ENCODE measurements around the gene LMNA. TPM values are rescaled to one million over a fixed set of nuclear protein-coding genes. Genes with fewer than 3 reads are reported as not detected.

The LMNA gene
- polyA plus RNA-seq, 1 donor, result 138 TPM

- H3K36me3 ChIP-seq (ENCODE audit: control insufficient read depth, insufficient read depth, low read length), result peaks cover 4% of the 10 kb centered on the region
- no peak overlapping the region for H3K4me3 ChIP-seq (ENCODE audit: low read length)
- H3K27me3 ChIP-seq (ENCODE audit: control insufficient read depth, insufficient read depth, low read length), result no peaks in the 10 kb centered on the region
- no CpG with 5 or more reads among the region's 2 CpGs for WGBS (ENCODE audit: insufficient coverage, low lambda C conversion rate)
- H3K9me3 ChIP-seq (ENCODE audit: control insufficient read depth, low read depth, low read length), result no peaks in the 10 kb centered on the region
- no peak overlapping the region for H3K27ac ChIP-seq (ENCODE audit: low read length)
- no peak for DNase-seq
- peaks cover 8% of the 10 kb centered on the region for H3K4me1 ChIP-seq (ENCODE audit: control insufficient read depth, insufficient read depth, low read length)
Observed at GRCh38 chr1:156091610-156092009, 22.9 kb upstream of the LMNA start.

- H3K9me3 ChIP-seq (ENCODE audit: control insufficient read depth, low read depth, low read length), result no peaks in the 10 kb centered on the region
- no peak overlapping the region for H3K27ac ChIP-seq (ENCODE audit: low read length)
- no peak for DNase-seq
- H3K36me3 ChIP-seq (ENCODE audit: control insufficient read depth, insufficient read depth, low read length), result peaks cover 4% of the 10 kb centered on the region
- WGBS (ENCODE audit: insufficient coverage, low lambda C conversion rate), result 100% methylated on average over 1 of the region's 3 CpGs
- no peak overlapping the region for H3K4me3 ChIP-seq (ENCODE audit: low read length)
- H3K4me1 ChIP-seq (ENCODE audit: control insufficient read depth, insufficient read depth, low read length), result peaks cover 25% of the 10 kb centered on the region
- no peaks in the 10 kb centered on the region for H3K27me3 ChIP-seq (ENCODE audit: control insufficient read depth, insufficient read depth, low read length)
Observed at GRCh38 chr1:156095906-156096508, 18.5 kb upstream of the LMNA start.

GRCh38 chr1:156096640-156097391, 17.7 kb upstream of the LMNA start:
- Histone ChIP-seq H3K27ac (ENCODE audit: low read length) (peak overlapping the region; percentile 40), H3K9me3 (ENCODE audit: control insufficient read depth, low read depth, low read length) (no peaks in the 10 kb centered on the region), H3K36me3 (ENCODE audit: control insufficient read depth, insufficient read depth, low read length) (peaks cover 4% of the 10 kb centered on the region), H3K4me1 (ENCODE audit: control insufficient read depth, insufficient read depth, low read length) (peaks cover 28% of the 10 kb centered on the region), H3K4me3 (ENCODE audit: low read length) (no peak overlapping the region), H3K27me3 (ENCODE audit: control insufficient read depth, insufficient read depth, low read length) (no peaks in the 10 kb centered on the region)
- no CpG with 5 or more reads among the region's 14 CpGs for WGBS (ENCODE audit: insufficient coverage, low lambda C conversion rate)
- peak; percentile 76 to 77 for DNase-seq

- no CpG with 5 or more reads among the region's 9 CpGs for WGBS (ENCODE audit: insufficient coverage, low lambda C conversion rate)
- no peak for DNase-seq
- no peaks in the 10 kb centered on the region for H3K9me3 ChIP-seq (ENCODE audit: control insufficient read depth, low read depth, low read length)
- H3K27me3 ChIP-seq (ENCODE audit: control insufficient read depth, insufficient read depth, low read length), result no peaks in the 10 kb centered on the region
- peaks cover 36% of the 10 kb centered on the region for H3K4me1 ChIP-seq (ENCODE audit: control insufficient read depth, insufficient read depth, low read length)
- H3K27ac ChIP-seq (ENCODE audit: low read length), result no peak overlapping the region
- peaks cover 4% of the 10 kb centered on the region for H3K36me3 ChIP-seq (ENCODE audit: control insufficient read depth, insufficient read depth, low read length)
- H3K4me3 ChIP-seq (ENCODE audit: low read length), result no peak overlapping the region
Observed at GRCh38 chr1:156097499-156098178, 16.9 kb upstream of the LMNA start.

GRCh38 chr1:156098784-156099183, 15.7 kb upstream of the LMNA start:
- H3K27ac ChIP-seq (ENCODE audit: low read length), result no peak overlapping the region
- H3K36me3 ChIP-seq (ENCODE audit: control insufficient read depth, insufficient read depth, low read length), result peaks cover 3% of the 10 kb centered on the region
- no peak overlapping the region for H3K4me3 ChIP-seq (ENCODE audit: low read length)
- no peaks in the 10 kb centered on the region for H3K9me3 ChIP-seq (ENCODE audit: control insufficient read depth, low read depth, low read length)
- H3K27me3 ChIP-seq (ENCODE audit: control insufficient read depth, insufficient read depth, low read length), result no peaks in the 10 kb centered on the region
- no CpG with 5 or more reads among the region's 2 CpGs for WGBS (ENCODE audit: insufficient coverage, low lambda C conversion rate)
- H3K4me1 ChIP-seq (ENCODE audit: control insufficient read depth, insufficient read depth, low read length), result peaks cover 47% of the 10 kb centered on the region
- DNase-seq, result no peak

- no peaks in the 10 kb centered on the region for H3K36me3 ChIP-seq (ENCODE audit: control insufficient read depth, insufficient read depth, low read length)
- H3K27ac ChIP-seq (ENCODE audit: low read length), result no peak overlapping the region
- H3K9me3 ChIP-seq (ENCODE audit: control insufficient read depth, low read depth, low read length), result no peaks in the 10 kb centered on the region
- H3K27me3 ChIP-seq (ENCODE audit: control insufficient read depth, insufficient read depth, low read length), result no peaks in the 10 kb centered on the region
- DNase-seq, result no peak
- no peak overlapping the region for H3K4me3 ChIP-seq (ENCODE audit: low read length)
- H3K4me1 ChIP-seq (ENCODE audit: control insufficient read depth, insufficient read depth, low read length), result peaks cover 52% of the 10 kb centered on the region
- no CpG with 5 or more reads among the region's 3 CpGs for WGBS (ENCODE audit: insufficient coverage, low lambda C conversion rate)
Observed at GRCh38 chr1:156099282-156099681, 15.2 kb upstream of the LMNA start.

- no peak for DNase-seq
- no peak overlapping the region for H3K4me3 ChIP-seq (ENCODE audit: low read length)
- no peaks in the 10 kb centered on the region for H3K27me3 ChIP-seq (ENCODE audit: control insufficient read depth, insufficient read depth, low read length)
- H3K9me3 ChIP-seq (ENCODE audit: control insufficient read depth, low read depth, low read length), result no peaks in the 10 kb centered on the region
- no CpG with 5 or more reads among the region's 4 CpGs for WGBS (ENCODE audit: insufficient coverage, low lambda C conversion rate)
- peaks cover 64% of the 10 kb centered on the region for H3K4me1 ChIP-seq (ENCODE audit: control insufficient read depth, insufficient read depth, low read length)
- no peaks in the 10 kb centered on the region for H3K36me3 ChIP-seq (ENCODE audit: control insufficient read depth, insufficient read depth, low read length)
- no peak overlapping the region for H3K27ac ChIP-seq (ENCODE audit: low read length)
Observed at GRCh38 chr1:156100205-156100995, 14.1 kb upstream of the LMNA start.

- H3K9me3 ChIP-seq (ENCODE audit: control insufficient read depth, low read depth, low read length), result no peaks in the 10 kb centered on the region
- no peaks in the 10 kb centered on the region for H3K27me3 ChIP-seq (ENCODE audit: control insufficient read depth, insufficient read depth, low read length)
- no peaks in the 10 kb centered on the region for H3K36me3 ChIP-seq (ENCODE audit: control insufficient read depth, insufficient read depth, low read length)
- no peak overlapping the region for H3K4me3 ChIP-seq (ENCODE audit: low read length)
- WGBS (ENCODE audit: insufficient coverage, low lambda C conversion rate), result no CpG with 5 or more reads among the region's 6 CpGs
- DNase-seq, result no peak
- no peak overlapping the region for H3K27ac ChIP-seq (ENCODE audit: low read length)
- peaks cover 64% of the 10 kb centered on the region for H3K4me1 ChIP-seq (ENCODE audit: control insufficient read depth, insufficient read depth, low read length)
Observed at GRCh38 chr1:156101880-156102279, 12.6 kb upstream of the LMNA start.

- DNase-seq, result peak; percentile 82 to 87
- no CpG with 5 or more reads among the region's 16 CpGs for WGBS (ENCODE audit: insufficient coverage, low lambda C conversion rate)
- no peak overlapping the region for H3K4me3 ChIP-seq (ENCODE audit: low read length)
- no peaks in the 10 kb centered on the region for H3K36me3 ChIP-seq (ENCODE audit: control insufficient read depth, insufficient read depth, low read length)
- no peaks in the 10 kb centered on the region for H3K27me3 ChIP-seq (ENCODE audit: control insufficient read depth, insufficient read depth, low read length)
- no peaks in the 10 kb centered on the region for H3K9me3 ChIP-seq (ENCODE audit: control insufficient read depth, low read depth, low read length)
- peaks cover 65% of the 10 kb centered on the region for H3K4me1 ChIP-seq (ENCODE audit: control insufficient read depth, insufficient read depth, low read length)
- H3K27ac ChIP-seq (ENCODE audit: low read length), result peak overlapping the region; percentile 83
Observed at GRCh38 chr1:156102633-156103511, 11.6 kb upstream of the LMNA start.
